HEK293 (cell line): ENCODE results near the gene CDYL.

Experiments used
- CTCF ChIA-PET: fragments of 350-600 bp; formaldehyde crosslinking; extraction: SDS; loops from one replicate; lab custom pipeline; 2021; ENCODE audit warnings: antibody characterized with exemption; lab: Yijun Ruan, JAX
- POLR2A ChIA-PET: fragments of 300-600 bp; formaldehyde crosslinking; extraction: SDS; loops from one replicate; lab custom pipeline; 2020; ENCODE audit warnings: antibody characterized with exemption, inconsistent platforms; lab: Yijun Ruan, JAX
- H3K27ac ChIP-seq: fragments of 200-500 bp; sonication (Bioruptor generic); 2 replicates; pipeline ENCODE4 v1.5.1; 2014; ENCODE audit warnings: low read depth, low read length, control low read depth, inconsistent platforms; ENCODE audit errors: extremely low read depth
- H3K36me3 ChIP-seq, 2 experiments: fragments of 200-500 bp in 1 of 2; sonication (Bioruptor generic) in 1 of 2; 1 replicate in 1 of 2; 2 replicates in 1 of 2; pipeline ENCODE4 v1.5.1; 2014 to 2017; ENCODE audit warnings: inconsistent platforms in 2 of 2, low read length in 2 of 2; ENCODE audit not compliant: control insufficient read depth in 2 of 2, insufficient read depth in 1 of 2
- H3K4me1 ChIP-seq: fragments of 200-500 bp; sonication (Bioruptor generic); 2 replicates; pipeline ENCODE4 v1.5.1; 2014; ENCODE audit warnings: mild to moderate bottlenecking, low read length, inconsistent platforms; ENCODE audit not compliant: control insufficient read depth, insufficient read depth
- H3K4me3 ChIP-seq: 2 replicates; pipeline ENCODE4 v1.5.1; 2011; ENCODE audit warnings: low read depth, mild to moderate bottlenecking, control low read depth, low read length, moderate library complexity
- H3K9me3 ChIP-seq: fragments of 200-500 bp; sonication (Bioruptor generic); 2 replicates; pipeline ENCODE4 v1.5.1; 2014; ENCODE audit warnings: low read depth, low read length, inconsistent platforms; ENCODE audit not compliant: control insufficient read depth, insufficient read depth
- FEZF1 ChIP-seq: fragments of 450-650 bp; formaldehyde crosslinking; IDR thresholded peaks from 2 replicates; pipeline ENCODE4 v1.5.1; 2016; ENCODE audit warnings: missing biosample characterization, missing genetic modification characterization
- GLIS2 ChIP-seq: fragments of 450-650 bp; formaldehyde crosslinking; IDR thresholded peaks from 2 replicates; pipeline ENCODE4 v1.5.1; 2016; ENCODE audit warnings: missing biosample characterization, missing genetic modification characterization
- PRDM4 ChIP-seq: fragments of 450-650 bp; formaldehyde crosslinking; IDR thresholded peaks from 2 replicates; pipeline ENCODE4 v1.5.1; 2017; ENCODE audit warnings: missing biosample characterization, missing genetic modification characterization
- SALL2 ChIP-seq: fragments of 450-650 bp; formaldehyde crosslinking; IDR thresholded peaks from 2 replicates; pipeline ENCODE4 v1.5.0; 2017; ENCODE audit warnings: missing biosample characterization, mild to moderate bottlenecking, missing genetic modification characterization, borderline replicate concordance
- SCRT2 ChIP-seq: fragments of 450-650 bp; formaldehyde crosslinking; IDR thresholded peaks from 2 replicates; pipeline ENCODE4 v1.5.1; 2016; ENCODE audit warnings: missing biosample characterization, missing genetic modification characterization
- YY2 ChIP-seq: fragments of 450-650 bp; formaldehyde crosslinking; IDR thresholded peaks from 2 replicates; pipeline ENCODE4 v1.5.1; 2016; ENCODE audit warnings: missing biosample characterization, missing genetic modification characterization
- ZBTB44 ChIP-seq: fragments of 450-650 bp; IDR thresholded peaks from 2 replicates; pipeline ENCODE4 v1.5.1; 2018; ENCODE audit warnings: missing biosample characterization, mild to moderate bottlenecking, missing genetic modification characterization
- ZFP69B ChIP-seq: fragments of 450-650 bp; formaldehyde crosslinking; IDR thresholded peaks from 2 replicates; pipeline ENCODE4 v1.5.1; 2016; ENCODE audit warnings: missing biosample characterization, missing genetic modification characterization
- ZNF202 ChIP-seq: fragments of 450-650 bp; formaldehyde crosslinking; IDR thresholded peaks from 2 replicates; pipeline ENCODE4 v1.5.1; 2016; ENCODE audit warnings: missing biosample characterization, missing genetic modification characterization, borderline replicate concordance
- ZNF292 ChIP-seq: fragments of 450-650 bp; formaldehyde crosslinking; IDR thresholded peaks from 2 replicates; pipeline ENCODE4 v1.5.1; 2016; ENCODE audit warnings: low read depth, missing biosample characterization, missing genetic modification characterization, borderline replicate concordance
- ZNF391 ChIP-seq: fragments of 450-650 bp; formaldehyde crosslinking; IDR thresholded peaks from 2 replicates; pipeline ENCODE4 v1.5.1; 2016; ENCODE audit warnings: low read depth, missing biosample characterization, missing genetic modification characterization, borderline replicate concordance
- ZNF510 ChIP-seq: fragments of 450-650 bp; formaldehyde crosslinking; IDR thresholded peaks from 2 replicates; pipeline ENCODE4 v1.5.1; 2018; ENCODE audit warnings: mild to moderate bottlenecking, missing genetic modification characterization, missing biosample characterization; ENCODE audit not compliant: insufficient replicate concordance
- ZNF654 ChIP-seq: fragments of 450-650 bp; formaldehyde crosslinking; IDR thresholded peaks from 2 replicates; pipeline ENCODE4 v1.5.1; 2016; ENCODE audit warnings: low read depth, missing biosample characterization, missing genetic modification characterization
- ZNF670 ChIP-seq: fragments of 450-650 bp; formaldehyde crosslinking; IDR thresholded peaks from 2 replicates; pipeline ENCODE4 v1.5.1; 2016; ENCODE audit warnings: missing biosample characterization, missing genetic modification characterization, low read depth
- ZNF747 ChIP-seq: fragments of 450-650 bp; formaldehyde crosslinking; IDR thresholded peaks from 2 replicates; pipeline ENCODE4 v1.5.1; 2016; ENCODE audit warnings: missing biosample characterization, missing genetic modification characterization
- ZSCAN16 ChIP-seq: fragments of 450-650 bp; formaldehyde crosslinking; IDR thresholded peaks from 2 replicates; pipeline ENCODE4 v1.5.1; 2016; ENCODE audit warnings: missing biosample characterization, missing genetic modification characterization
- TF ChIP-seq, protein P1 (sequence below): fragments of 450-650 bp; formaldehyde crosslinking; IDR thresholded peaks from 2 replicates; pipeline ENCODE4 v1.5.1; 2016; ENCODE audit warnings: missing biosample characterization, missing genetic modification characterization
- TF ChIP-seq, protein P2 (sequence below): fragments of 450-650 bp; formaldehyde crosslinking; IDR thresholded peaks from 2 replicates; pipeline ENCODE4 v1.5.1; 2016; ENCODE audit warnings: missing biosample characterization, missing genetic modification characterization, low read depth

Gene CDYL

GRCh38 chr6:4853782-4854511, 77.7 kb downstream of the CDYL start (continued):
- TF ChIP-seq ZSCAN16 (tag by site-specific recombination) (no peak), ZBTB44 (tag by site-specific recombination) (no peak), GLIS2 (tag by site-specific recombination) (no peak), SALL2 (tag by site-specific recombination) (no peak), ZNF747 (tag by site-specific recombination) (no peak), ZNF202 (tag by site-specific recombination) (no peak), ZNF391 (tag by site-specific recombination) (no peak), ZNF510 (no peak)
- TF ChIP-seq, protein P1, sequence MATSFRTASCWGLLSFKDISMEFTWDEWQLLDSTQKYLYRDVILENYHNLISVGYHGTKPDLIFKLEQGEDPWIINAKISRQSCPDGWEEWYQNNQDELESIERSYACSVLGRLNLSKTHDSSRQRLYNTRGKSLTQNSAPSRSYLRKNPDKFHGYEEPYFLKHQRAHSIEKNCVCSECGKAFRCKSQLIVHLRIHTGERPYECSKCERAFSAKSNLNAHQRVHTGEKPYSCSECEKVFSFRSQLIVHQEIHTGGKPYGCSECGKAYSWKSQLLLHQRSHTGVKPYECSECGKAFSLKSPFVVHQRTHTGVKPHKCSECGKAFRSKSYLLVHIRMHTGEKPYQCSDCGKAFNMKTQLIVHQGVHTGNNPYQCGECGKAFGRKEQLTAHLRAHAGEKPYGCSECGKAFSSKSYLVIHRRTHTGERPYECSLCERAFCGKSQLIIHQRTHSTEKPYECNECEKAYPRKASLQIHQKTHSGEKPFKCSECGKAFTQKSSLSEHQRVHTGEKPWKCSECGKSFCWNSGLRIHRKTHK (tag by site-specific recombination), result no peak

DNA sequence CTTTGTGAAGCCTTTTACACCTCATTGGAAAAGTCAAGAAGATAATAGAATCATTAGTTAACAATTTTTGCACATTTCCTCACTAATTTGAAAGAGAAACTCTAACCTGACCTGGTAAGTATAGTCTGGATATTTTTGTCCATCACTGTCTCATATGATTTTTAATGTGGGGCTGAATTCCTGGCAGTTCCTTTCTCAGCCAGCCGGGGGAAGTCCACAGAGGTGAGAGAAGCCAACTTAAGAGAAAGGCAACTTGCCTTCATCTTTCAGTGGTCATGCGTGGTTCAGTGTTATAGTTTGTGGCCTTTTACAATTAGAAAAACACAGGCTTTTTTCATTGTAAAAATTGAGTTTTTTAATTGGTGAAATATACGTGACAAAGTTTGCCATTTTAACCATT, 80.6 kb downstream of the CDYL start:
- no peaks in the 10 kb centered on the region for H3K36me3 ChIP-seq
- ChIA-PET POLR2A (no interaction called here), CTCF (interaction anchor here (0.7 to 2.7 kb wide), 3 partner anchors 12 to 29 kb away, joined by 3 to 8 read pairs (median 4); no protein-coding TSS in a partner anchor)

More for the DNA sequence above, 80.6 kb downstream of the CDYL start:
- no peak overlapping the region for H3K27ac ChIP-seq
- H3K4me1 ChIP-seq, result no peaks in the 10 kb centered on the region
- no peak overlapping the region for H3K4me3 ChIP-seq
- H3K9me3 ChIP-seq, result no peaks in the 10 kb centered on the region
- TF ChIP-seq ZNF292 (no peak), PRDM4 (tag by site-specific recombination) (no peak), FEZF1 (no peak), ZNF654 (no peak), YY2 (tag by site-specific recombination) (no peak), ZFP69B (tag by site-specific recombination) (no peak), SCRT2 (tag by site-specific recombination) (no peak), ZNF670 (tag by site-specific recombination) (no peak)
- TF ChIP-seq, protein P2, sequence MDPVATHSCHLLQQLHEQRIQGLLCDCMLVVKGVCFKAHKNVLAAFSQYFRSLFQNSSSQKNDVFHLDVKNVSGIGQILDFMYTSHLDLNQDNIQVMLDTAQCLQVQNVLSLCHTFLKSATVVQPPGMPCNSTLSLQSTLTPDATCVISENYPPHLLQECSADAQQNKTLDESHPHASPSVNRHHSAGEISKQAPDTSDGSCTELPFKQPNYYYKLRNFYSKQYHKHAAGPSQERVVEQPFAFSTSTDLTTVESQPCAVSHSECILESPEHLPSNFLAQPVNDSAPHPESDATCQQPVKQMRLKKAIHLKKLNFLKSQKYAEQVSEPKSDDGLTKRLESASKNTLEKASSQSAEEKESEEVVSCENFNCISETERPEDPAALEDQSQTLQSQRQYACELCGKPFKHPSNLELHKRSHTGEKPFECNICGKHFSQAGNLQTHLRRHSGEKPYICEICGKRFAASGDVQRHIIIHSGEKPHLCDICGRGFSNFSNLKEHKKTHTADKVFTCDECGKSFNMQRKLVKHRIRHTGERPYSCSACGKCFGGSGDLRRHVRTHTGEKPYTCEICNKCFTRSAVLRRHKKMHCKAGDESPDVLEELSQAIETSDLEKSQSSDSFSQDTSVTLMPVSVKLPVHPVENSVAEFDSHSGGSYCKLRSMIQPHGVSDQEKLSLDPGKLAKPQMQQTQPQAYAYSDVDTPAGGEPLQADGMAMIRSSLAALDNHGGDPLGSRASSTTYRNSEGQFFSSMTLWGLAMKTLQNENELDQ (tag by site-specific recombination), result no peak
